ENCODE results near the gene GDF15.

Gene GDF15

GRCh38 chr19:18433735-18434398 is 47.9 kb downstream of the GDF15 start:
- Histone ChIP-seq H3K27me3 (ENCODE audit: control insufficient read depth in 1 of 2, insufficient read depth in 2 of 2, low read length in 2 of 2) (peaks cover 2 to 12% of the 10 kb centered on the region in 2 donors), H3K27ac (ENCODE audit: low read length) (no peak overlapping the region), H3K9me3 (ENCODE audit: control insufficient read depth in 2 of 2, low read length in 2 of 2) (no peaks in the 10 kb centered on the region), H3K9ac (ENCODE audit: low read length in 2 of 2) (no peak overlapping the region), H3K36me3 (ENCODE audit: control insufficient read depth in 2 of 2, insufficient read depth in 2 of 2, low read length in 2 of 2) (no peaks in the 10 kb centered on the region), H3K4me1 (ENCODE audit: control insufficient read depth, insufficient read depth, low read length) (peaks cover 42% of the 10 kb centered on the region), H3K4me3 (ENCODE audit: low read length in 2 of 2) (peak overlapping the region in 1 of 2 donors; percentile 59)

GRCh38 chr19:18434411-18435175 is 48.6 kb downstream of the GDF15 start:
- no peak overlapping the region for H3K9ac ChIP-seq (ENCODE audit: low read length in 2 of 2)
- peaks cover 2 to 17% of the 10 kb centered on the region in 2 donors for H3K27me3 ChIP-seq (ENCODE audit: control insufficient read depth in 1 of 2, insufficient read depth in 2 of 2, low read length in 2 of 2)
- H3K4me3 ChIP-seq (ENCODE audit: low read length in 2 of 2): no peak overlapping the region
- H3K27ac ChIP-seq (ENCODE audit: low read length): no peak overlapping the region
- H3K4me1 ChIP-seq (ENCODE audit: control insufficient read depth, insufficient read depth, low read length): peaks cover 38% of the 10 kb centered on the region
- H3K36me3 ChIP-seq (ENCODE audit: control insufficient read depth in 2 of 2, insufficient read depth in 2 of 2, low read length in 2 of 2): no peaks in the 10 kb centered on the region
- H3K9me3 ChIP-seq (ENCODE audit: control insufficient read depth in 2 of 2, low read length in 2 of 2): no peaks in the 10 kb centered on the region

GRCh38 chr19:18435178-18435841 is 49.4 kb downstream of the GDF15 start:
- Histone ChIP-seq H3K36me3 (ENCODE audit: control insufficient read depth in 2 of 2, insufficient read depth in 2 of 2, low read length in 2 of 2) (no peaks in the 10 kb centered on the region), H3K27ac (ENCODE audit: low read length) (no peak overlapping the region), H3K4me3 (ENCODE audit: low read length in 2 of 2) (no peak overlapping the region), H3K9me3 (ENCODE audit: control insufficient read depth in 2 of 2, low read length in 2 of 2) (no peaks in the 10 kb centered on the region), H3K9ac (ENCODE audit: low read length in 2 of 2) (no peak overlapping the region), H3K4me1 (ENCODE audit: control insufficient read depth, insufficient read depth, low read length) (peaks cover 35% of the 10 kb centered on the region), H3K27me3 (ENCODE audit: control insufficient read depth in 1 of 2, insufficient read depth in 2 of 2, low read length in 2 of 2) (peaks cover 2 to 17% of the 10 kb centered on the region in 2 donors)

GRCh38 chr19:18435842-18436670 is 50.1 kb downstream of the GDF15 start:
- H3K9me3 ChIP-seq (ENCODE audit: control insufficient read depth in 2 of 2, low read length in 2 of 2): no peaks in the 10 kb centered on the region
- no peak overlapping the region for H3K27ac ChIP-seq (ENCODE audit: low read length)
- no peaks in the 10 kb centered on the region for H3K36me3 ChIP-seq (ENCODE audit: control insufficient read depth in 2 of 2, insufficient read depth in 2 of 2, low read length in 2 of 2)
- peaks cover 2 to 17% of the 10 kb centered on the region in 2 donors for H3K27me3 ChIP-seq (ENCODE audit: control insufficient read depth in 1 of 2, insufficient read depth in 2 of 2, low read length in 2 of 2)
- peaks cover 35% of the 10 kb centered on the region for H3K4me1 ChIP-seq (ENCODE audit: control insufficient read depth, insufficient read depth, low read length)
- H3K9ac ChIP-seq (ENCODE audit: low read length in 2 of 2): no peak overlapping the region
- H3K4me3 ChIP-seq (ENCODE audit: low read length in 2 of 2): no peak overlapping the region

- H3K4me1 ChIP-seq (ENCODE audit: control insufficient read depth, insufficient read depth, low read length): peaks cover 35% of the 10 kb centered on the region
- no peak overlapping the region for H3K9ac ChIP-seq (ENCODE audit: low read length in 2 of 2)
- no peaks in the 10 kb centered on the region for H3K36me3 ChIP-seq (ENCODE audit: control insufficient read depth in 2 of 2, insufficient read depth in 2 of 2, low read length in 2 of 2)
- peaks cover 2 to 17% of the 10 kb centered on the region in 2 donors for H3K27me3 ChIP-seq (ENCODE audit: control insufficient read depth in 1 of 2, insufficient read depth in 2 of 2, low read length in 2 of 2)
- H3K4me3 ChIP-seq (ENCODE audit: low read length in 2 of 2): peak overlapping the region; percentile 13 to 66
- no peak overlapping the region for H3K27ac ChIP-seq (ENCODE audit: low read length)
- no peaks in the 10 kb centered on the region for H3K9me3 ChIP-seq (ENCODE audit: control insufficient read depth in 2 of 2, low read length in 2 of 2)
Measured at GRCh38 chr19:18436671-18437490, 50.9 kb downstream of the GDF15 start.

- H3K9me3 ChIP-seq (ENCODE audit: control insufficient read depth in 2 of 2, low read length in 2 of 2): no peaks in the 10 kb centered on the region
- no peaks in the 10 kb centered on the region for H3K36me3 ChIP-seq (ENCODE audit: control insufficient read depth in 2 of 2, insufficient read depth in 2 of 2, low read length in 2 of 2)
- H3K4me1 ChIP-seq (ENCODE audit: control insufficient read depth, insufficient read depth, low read length): peaks cover 34% of the 10 kb centered on the region
- H3K27ac ChIP-seq (ENCODE audit: low read length): no peak within 1 kb of the TSS
- no peak within 1 kb of the TSS for H3K9ac ChIP-seq (ENCODE audit: low read length in 2 of 2)
- H3K4me3 ChIP-seq (ENCODE audit: low read length in 2 of 2): peak within 1 kb of the TSS; percentile 43 to 69
- peaks cover 2 to 17% of the 10 kb centered on the region in 2 donors for H3K27me3 ChIP-seq (ENCODE audit: control insufficient read depth in 1 of 2, insufficient read depth in 2 of 2, low read length in 2 of 2)
Measured at GRCh38 chr19:18437491-18438330, 51.8 kb downstream of the GDF15 start, which contains the start of gene ISYNA1. Gene ISYNA1, minus strand, starts transcription at chr19:18438133. Its CDS starts 154 bp downstream, at chr19:18437979.

GRCh38 chr19:18438331-18439024 is 52.5 kb downstream of the GDF15 start:
- peak overlapping the region in 1 of 2 donors; percentile 64 for H3K4me3 ChIP-seq (ENCODE audit: low read length in 2 of 2)
- no peak overlapping the region for H3K9ac ChIP-seq (ENCODE audit: low read length in 2 of 2)
- peaks cover 2 to 17% of the 10 kb centered on the region in 2 donors for H3K27me3 ChIP-seq (ENCODE audit: control insufficient read depth in 1 of 2, insufficient read depth in 2 of 2, low read length in 2 of 2)
- H3K36me3 ChIP-seq (ENCODE audit: control insufficient read depth in 2 of 2, insufficient read depth in 2 of 2, low read length in 2 of 2): peaks cover under 1 to 2% of the 10 kb centered on the region in 2 donors
- H3K9me3 ChIP-seq (ENCODE audit: control insufficient read depth in 2 of 2, low read length in 2 of 2): no peaks in the 10 kb centered on the region
- peaks cover 27% of the 10 kb centered on the region for H3K4me1 ChIP-seq (ENCODE audit: control insufficient read depth, insufficient read depth, low read length)
- H3K27ac ChIP-seq (ENCODE audit: low read length): no peak overlapping the region
